K562 (cell line): Measurements from ENCODE around the gene ZMIZ1. TPM values are rescaled to one million over a fixed set of nuclear protein-coding genes. Genes with fewer than 3 reads are reported as not detected.
A peak's percentile ranks its signal among the peaks of the same experiment; 100 is the strongest.

Source experiments
- ATF3 ChIP-seq, 2 experiments: fragments of 450-650 bp in 1 of 2; sonication (generic) in 1 of 2; formaldehyde crosslinking in 1 of 2; IDR thresholded peaks in 1 of 2; conservative IDR thresholded peaks in 1 of 2; 2 replicates each; pipeline versions ENCODE4 v1.6.1 to v1.8.1; 2016 to 2023; ENCODE audit warnings: mild to moderate bottlenecking in 2 of 2, moderate library complexity in 2 of 2, inconsistent platforms in 1 of 2, missing genetic modification reagents in 1 of 2
- FOSL1 ChIP-seq: fragments of 200-800 bp; sonication (Bioruptor generic); conservative IDR thresholded peaks from 2 replicates; pipeline ENCODE4 v1.6.1; 2016; ENCODE audit warnings: missing genetic modification characterization, missing compliant biosample characterization
- PHB ChIP-seq: fragments of 250-450 bp; sonication (Bioruptor Pico); IDR thresholded peaks from 2 replicates; pipeline ENCODE4 v1.5.0; 2021
- RFX1 ChIP-seq: fragments of 450-650 bp; IDR thresholded peaks from 2 replicates; pipeline ENCODE4 v1.6.1; 2016; ENCODE audit warnings: mild to moderate bottlenecking, moderate library complexity
- ZKSCAN8 ChIP-seq: fragments of 200-800 bp; sonication (Bioruptor generic); IDR thresholded peaks from 2 replicates; pipeline ENCODE4 v1.6.1; 2016; ENCODE audit warnings: missing genetic modification characterization, missing compliant biosample characterization
- ZNF24 ChIP-seq: fragments of 450-650 bp; IDR thresholded peaks from 2 replicates; pipeline ENCODE4 v1.6.1; 2016
- polyA plus RNA-seq, 8 experiments: library from polyadenylated mRNA; depleted of rRNA in 4 of 8; stranded (reverse) in 5 of 8; unstranded in 3 of 8; fragments of >200 nt; fragmentation: Nextera tagmentation in 2 of 8; fragmentation: Illumina TruSeq in 1 of 8; extraction: Ambion mirVana in 2 of 8; extraction: Trizol in 1 of 8; gene quantifications; 2 replicates each; pipeline versions ENCODE4 v1.2.1 to v1.2.3, GENCODE V29; 2011 to 2014; ENCODE audit warnings: inconsistent platforms in 1 of 8, missing spikeins in 1 of 8
- total RNA-seq, 7 experiments: library from RNA; depleted of rRNA in 6 of 7; stranded (reverse); fragments of >200 nt in 6 of 7; fragmentation: Illumina TruSeq in 2 of 7; extraction: Trizol in 2 of 7; gene quantifications; 2 replicates each; pipeline versions ENCODE4 v1.2.1 to v1.2.3, GENCODE V29; 2011 to 2021; ENCODE audit warnings: low replicate concordance in 1 of 7
- TF ChIP-seq, protein P1 (sequence below): fragments of 450-650 bp; IDR thresholded peaks from 2 replicates; pipeline ENCODE4 v1.6.1; 2016; ENCODE audit warnings: mild to moderate bottlenecking, moderate library complexity
- TF ChIP-seq, protein P2 (sequence below): sonication (generic); formaldehyde crosslinking; IDR thresholded peaks from 2 replicates; pipeline ENCODE4 v1.4.0; 2020; ENCODE audit warnings: mild to moderate bottlenecking, missing genetic modification reagents

ZMIZ1 gene
- total and polyA plus RNA-seq, 9 of the 15 experiments (the other 6 are each of a cell fraction or from before 2014, with no cell fraction given) = 1.0 to 37.3 (median 4.3) TPM

GRCh38 chr10:79329529-79329928 is 260.8 kb downstream of the ZMIZ1 start (continued):
- TF ChIP-seq, protein P1, sequence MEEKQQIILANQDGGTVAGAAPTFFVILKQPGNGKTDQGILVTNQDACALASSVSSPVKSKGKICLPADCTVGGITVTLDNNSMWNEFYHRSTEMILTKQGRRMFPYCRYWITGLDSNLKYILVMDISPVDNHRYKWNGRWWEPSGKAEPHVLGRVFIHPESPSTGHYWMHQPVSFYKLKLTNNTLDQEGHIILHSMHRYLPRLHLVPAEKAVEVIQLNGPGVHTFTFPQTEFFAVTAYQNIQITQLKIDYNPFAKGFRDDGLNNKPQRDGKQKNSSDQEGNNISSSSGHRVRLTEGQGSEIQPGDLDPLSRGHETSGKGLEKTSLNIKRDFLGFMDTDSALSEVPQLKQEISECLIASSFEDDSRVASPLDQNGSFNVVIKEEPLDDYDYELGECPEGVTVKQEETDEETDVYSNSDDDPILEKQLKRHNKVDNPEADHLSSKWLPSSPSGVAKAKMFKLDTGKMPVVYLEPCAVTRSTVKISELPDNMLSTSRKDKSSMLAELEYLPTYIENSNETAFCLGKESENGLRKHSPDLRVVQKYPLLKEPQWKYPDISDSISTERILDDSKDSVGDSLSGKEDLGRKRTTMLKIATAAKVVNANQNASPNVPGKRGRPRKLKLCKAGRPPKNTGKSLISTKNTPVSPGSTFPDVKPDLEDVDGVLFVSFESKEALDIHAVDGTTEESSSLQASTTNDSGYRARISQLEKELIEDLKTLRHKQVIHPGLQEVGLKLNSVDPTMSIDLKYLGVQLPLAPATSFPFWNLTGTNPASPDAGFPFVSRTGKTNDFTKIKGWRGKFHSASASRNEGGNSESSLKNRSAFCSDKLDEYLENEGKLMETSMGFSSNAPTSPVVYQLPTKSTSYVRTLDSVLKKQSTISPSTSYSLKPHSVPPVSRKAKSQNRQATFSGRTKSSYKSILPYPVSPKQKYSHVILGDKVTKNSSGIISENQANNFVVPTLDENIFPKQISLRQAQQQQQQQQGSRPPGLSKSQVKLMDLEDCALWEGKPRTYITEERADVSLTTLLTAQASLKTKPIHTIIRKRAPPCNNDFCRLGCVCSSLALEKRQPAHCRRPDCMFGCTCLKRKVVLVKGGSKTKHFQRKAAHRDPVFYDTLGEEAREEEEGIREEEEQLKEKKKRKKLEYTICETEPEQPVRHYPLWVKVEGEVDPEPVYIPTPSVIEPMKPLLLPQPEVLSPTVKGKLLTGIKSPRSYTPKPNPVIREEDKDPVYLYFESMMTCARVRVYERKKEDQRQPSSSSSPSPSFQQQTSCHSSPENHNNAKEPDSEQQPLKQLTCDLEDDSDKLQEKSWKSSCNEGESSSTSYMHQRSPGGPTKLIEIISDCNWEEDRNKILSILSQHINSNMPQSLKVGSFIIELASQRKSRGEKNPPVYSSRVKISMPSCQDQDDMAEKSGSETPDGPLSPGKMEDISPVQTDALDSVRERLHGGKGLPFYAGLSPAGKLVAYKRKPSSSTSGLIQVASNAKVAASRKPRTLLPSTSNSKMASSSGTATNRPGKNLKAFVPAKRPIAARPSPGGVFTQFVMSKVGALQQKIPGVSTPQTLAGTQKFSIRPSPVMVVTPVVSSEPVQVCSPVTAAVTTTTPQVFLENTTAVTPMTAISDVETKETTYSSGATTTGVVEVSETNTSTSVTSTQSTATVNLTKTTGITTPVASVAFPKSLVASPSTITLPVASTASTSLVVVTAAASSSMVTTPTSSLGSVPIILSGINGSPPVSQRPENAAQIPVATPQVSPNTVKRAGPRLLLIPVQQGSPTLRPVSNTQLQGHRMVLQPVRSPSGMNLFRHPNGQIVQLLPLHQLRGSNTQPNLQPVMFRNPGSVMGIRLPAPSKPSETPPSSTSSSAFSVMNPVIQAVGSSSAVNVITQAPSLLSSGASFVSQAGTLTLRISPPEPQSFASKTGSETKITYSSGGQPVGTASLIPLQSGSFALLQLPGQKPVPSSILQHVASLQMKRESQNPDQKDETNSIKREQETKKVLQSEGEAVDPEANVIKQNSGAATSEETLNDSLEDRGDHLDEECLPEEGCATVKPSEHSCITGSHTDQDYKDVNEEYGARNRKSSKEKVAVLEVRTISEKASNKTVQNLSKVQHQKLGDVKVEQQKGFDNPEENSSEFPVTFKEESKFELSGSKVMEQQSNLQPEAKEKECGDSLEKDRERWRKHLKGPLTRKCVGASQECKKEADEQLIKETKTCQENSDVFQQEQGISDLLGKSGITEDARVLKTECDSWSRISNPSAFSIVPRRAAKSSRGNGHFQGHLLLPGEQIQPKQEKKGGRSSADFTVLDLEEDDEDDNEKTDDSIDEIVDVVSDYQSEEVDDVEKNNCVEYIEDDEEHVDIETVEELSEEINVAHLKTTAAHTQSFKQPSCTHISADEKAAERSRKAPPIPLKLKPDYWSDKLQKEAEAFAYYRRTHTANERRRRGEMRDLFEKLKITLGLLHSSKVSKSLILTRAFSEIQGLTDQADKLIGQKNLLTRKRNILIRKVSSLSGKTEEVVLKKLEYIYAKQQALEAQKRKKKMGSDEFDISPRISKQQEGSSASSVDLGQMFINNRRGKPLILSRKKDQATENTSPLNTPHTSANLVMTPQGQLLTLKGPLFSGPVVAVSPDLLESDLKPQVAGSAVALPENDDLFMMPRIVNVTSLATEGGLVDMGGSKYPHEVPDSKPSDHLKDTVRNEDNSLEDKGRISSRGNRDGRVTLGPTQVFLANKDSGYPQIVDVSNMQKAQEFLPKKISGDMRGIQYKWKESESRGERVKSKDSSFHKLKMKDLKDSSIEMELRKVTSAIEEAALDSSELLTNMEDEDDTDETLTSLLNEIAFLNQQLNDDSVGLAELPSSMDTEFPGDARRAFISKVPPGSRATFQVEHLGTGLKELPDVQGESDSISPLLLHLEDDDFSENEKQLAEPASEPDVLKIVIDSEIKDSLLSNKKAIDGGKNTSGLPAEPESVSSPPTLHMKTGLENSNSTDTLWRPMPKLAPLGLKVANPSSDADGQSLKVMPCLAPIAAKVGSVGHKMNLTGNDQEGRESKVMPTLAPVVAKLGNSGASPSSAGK = no peak
- peak; percentile 52; the same call in 1 of the 2 replicates for TF ChIP-seq ZNF24
- TF ChIP-seq, protein P2, sequence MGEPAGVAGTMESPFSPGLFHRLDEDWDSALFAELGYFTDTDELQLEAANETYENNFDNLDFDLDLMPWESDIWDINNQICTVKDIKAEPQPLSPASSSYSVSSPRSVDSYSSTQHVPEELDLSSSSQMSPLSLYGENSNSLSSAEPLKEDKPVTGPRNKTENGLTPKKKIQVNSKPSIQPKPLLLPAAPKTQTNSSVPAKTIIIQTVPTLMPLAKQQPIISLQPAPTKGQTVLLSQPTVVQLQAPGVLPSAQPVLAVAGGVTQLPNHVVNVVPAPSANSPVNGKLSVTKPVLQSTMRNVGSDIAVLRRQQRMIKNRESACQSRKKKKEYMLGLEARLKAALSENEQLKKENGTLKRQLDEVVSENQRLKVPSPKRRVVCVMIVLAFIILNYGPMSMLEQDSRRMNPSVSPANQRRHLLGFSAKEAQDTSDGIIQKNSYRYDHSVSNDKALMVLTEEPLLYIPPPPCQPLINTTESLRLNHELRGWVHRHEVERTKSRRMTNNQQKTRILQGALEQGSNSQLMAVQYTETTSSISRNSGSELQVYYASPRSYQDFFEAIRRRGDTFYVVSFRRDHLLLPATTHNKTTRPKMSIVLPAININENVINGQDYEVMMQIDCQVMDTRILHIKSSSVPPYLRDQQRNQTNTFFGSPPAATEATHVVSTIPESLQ = no peak
- TF ChIP-seq FOSL1 = peak; percentile 22; the same call in 1 of the 2 replicates
- TF ChIP-seq PHB (CRISPR knock-in tag) = no peak
- TF ChIP-seq RFX1 = no peak
- peak; percentile 55 for TF ChIP-seq ATF3 (IDR thresholded peaks at IDR 0.05)
- no peak for TF ChIP-seq ATF3 (CRISPR knock-in tag; conservative IDR thresholded peaks at IDR 0.05)
- 0 out of 2 replicates have a peak, but pooled peaks have one; percentile 25 for TF ChIP-seq ZKSCAN8
